Measurements from ENCODE around the gene SGSM1. TPM values are rescaled to one million over a fixed set of nuclear protein-coding genes. Genes with fewer than 3 reads are reported as not detected.

Gene SGSM1
- total RNA-seq, 1 donor from 2014 or later = 0.13 TPM

DNA sequence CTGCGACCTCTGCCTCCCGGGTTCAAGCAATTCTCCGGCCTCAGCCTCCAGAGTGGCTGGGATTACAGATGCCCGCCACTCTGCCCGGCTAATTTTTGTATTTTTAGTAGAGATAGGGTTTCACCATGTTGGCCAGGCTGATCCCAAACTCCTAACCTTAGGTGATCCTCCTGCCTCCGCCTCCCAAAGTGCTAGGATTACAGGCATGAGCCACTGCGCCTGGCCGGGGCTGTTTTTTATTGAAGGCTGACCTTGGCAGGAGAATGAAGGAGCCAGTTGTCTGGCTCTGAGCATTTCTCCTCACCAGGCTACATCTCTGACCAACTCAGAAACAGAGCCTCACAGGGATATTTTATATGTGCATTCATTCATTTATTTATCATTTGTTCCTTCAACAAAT is 148.8 kb downstream of the SGSM1 start:
- Mint-ChIP-seq H3K4me3 (no peak overlapping the region), H3K27ac (no peak overlapping the region), H3K9me3 (no peaks in the 10 kb centered on the region), H3K36me3 (ENCODE audit: low read depth) (no peaks in the 10 kb centered on the region), H3K4me1 (ENCODE audit: low read depth) (peaks cover 25% of the 10 kb centered on the region), H3K27me3 (ENCODE audit: insufficient read depth) (peaks cover 48% of the 10 kb centered on the region)
- intact Hi-C loops (cut with micrococcal nuclease) = no loop called here
- DNase-seq (ENCODE audit: low spot score) = no peak

DNA sequence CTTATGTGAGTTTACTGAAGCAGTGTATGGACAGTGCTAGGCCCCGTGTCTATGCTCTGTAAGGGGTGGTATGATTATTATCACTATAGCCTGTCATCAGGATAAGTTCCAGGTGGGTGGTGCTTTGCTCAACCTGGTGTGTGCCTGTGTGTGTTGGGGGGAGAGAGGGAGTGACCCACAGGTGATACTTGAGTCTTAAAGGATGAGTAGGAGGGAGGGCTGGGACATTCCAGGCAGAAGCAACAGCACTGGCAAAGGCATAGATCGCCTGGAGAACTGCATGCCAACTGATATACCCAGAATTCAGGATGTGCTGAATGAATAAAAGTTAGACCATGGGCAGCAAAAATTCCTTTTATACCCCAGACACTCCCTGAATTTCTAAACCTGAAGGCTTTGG is 151.0 kb downstream of the SGSM1 start:
- Mint-ChIP-seq H3K9me3 (no peaks in the 10 kb centered on the region), H3K27me3 (ENCODE audit: insufficient read depth) (peaks cover 37% of the 10 kb centered on the region), H3K4me1 (ENCODE audit: low read depth) (peaks cover 10% of the 10 kb centered on the region), H3K4me3 (no peak overlapping the region), H3K36me3 (ENCODE audit: low read depth) (no peaks in the 10 kb centered on the region), H3K27ac (no peak overlapping the region)
- intact Hi-C loops (cut with micrococcal nuclease) = no loop called here
- no peak for DNase-seq (ENCODE audit: low spot score)

DNA sequence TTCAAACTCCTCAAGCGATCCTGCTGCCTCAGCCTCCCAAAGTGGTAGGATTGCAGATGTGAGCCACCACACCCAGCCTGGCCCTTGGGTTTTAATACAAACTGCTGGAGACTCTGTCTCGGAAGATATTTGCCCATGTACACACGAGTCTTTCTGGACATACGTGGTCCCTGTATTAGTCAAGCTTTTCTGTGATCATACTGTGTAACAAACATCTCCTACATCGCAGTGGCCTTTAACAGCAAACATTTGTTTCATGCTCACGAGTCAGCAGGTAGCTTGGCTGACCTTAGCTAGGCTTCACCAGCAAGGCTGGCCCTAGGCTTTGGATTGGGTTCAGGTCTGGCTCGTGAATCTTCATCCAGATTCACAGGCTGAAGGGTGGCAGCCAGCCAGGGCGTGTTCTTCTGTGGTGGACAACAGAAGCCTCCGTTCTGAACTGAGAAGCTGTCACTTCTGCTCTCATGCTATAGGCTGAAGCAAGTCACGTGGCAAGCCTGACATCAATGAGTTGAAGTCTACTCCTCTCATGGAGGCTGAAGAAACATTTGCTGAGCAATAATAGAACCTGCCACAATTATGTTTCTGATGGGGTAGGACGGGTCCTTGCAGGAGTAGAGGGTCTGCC is 155.3 kb downstream of the SGSM1 start:
- no peak overlapping the region for H3K4me3 Mint-ChIP-seq
- no peak for DNase-seq (ENCODE audit: low spot score)
- H3K27me3 Mint-ChIP-seq (ENCODE audit: insufficient read depth) = peaks cover 13% of the 10 kb centered on the region
- H3K9me3 Mint-ChIP-seq = no peaks in the 10 kb centered on the region
- no peaks in the 10 kb centered on the region for H3K4me1 Mint-ChIP-seq (ENCODE audit: low read depth)
- no peak overlapping the region for H3K27ac Mint-ChIP-seq
- H3K36me3 Mint-ChIP-seq (ENCODE audit: low read depth) = no peaks in the 10 kb centered on the region
- intact Hi-C loops (cut with micrococcal nuclease) = no loop called here

DNA sequence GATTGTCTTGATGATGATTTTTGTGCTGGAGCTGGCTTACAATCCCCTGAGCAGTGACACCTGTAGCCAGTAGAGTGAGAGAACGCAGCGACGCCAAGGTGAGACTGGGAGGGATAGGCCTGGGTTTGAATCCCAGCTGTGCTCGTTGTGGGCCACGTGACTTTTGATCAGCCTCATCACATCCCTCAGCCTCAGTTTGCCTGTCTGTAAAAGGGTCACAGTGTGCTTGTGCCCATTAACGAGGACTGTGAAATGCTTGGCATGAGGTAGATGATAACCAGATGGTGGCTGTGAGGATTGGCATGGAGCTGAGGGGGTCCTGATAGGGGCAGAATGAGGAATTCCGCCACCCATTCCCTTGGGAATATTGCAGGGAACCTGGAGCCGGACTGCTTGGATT is 156.1 kb downstream of the SGSM1 start:
- no peak for DNase-seq (ENCODE audit: low spot score)
- Mint-ChIP-seq H3K27ac (no peak overlapping the region), H3K36me3 (ENCODE audit: low read depth) (no peaks in the 10 kb centered on the region), H3K9me3 (no peaks in the 10 kb centered on the region), H3K4me3 (no peak overlapping the region), H3K27me3 (ENCODE audit: insufficient read depth) (peaks cover 10% of the 10 kb centered on the region), H3K4me1 (ENCODE audit: low read depth) (no peaks in the 10 kb centered on the region)
- intact Hi-C loops (cut with micrococcal nuclease) = no loop called here

GRCh38 chr22:24962835-24963234 is 156.8 kb downstream of the SGSM1 start:
- Mint-ChIP-seq H3K4me3 (no peak overlapping the region), H3K9me3 (no peaks in the 10 kb centered on the region), H3K27ac (no peak overlapping the region), H3K36me3 (ENCODE audit: low read depth) (no peaks in the 10 kb centered on the region), H3K27me3 (ENCODE audit: insufficient read depth) (peaks cover 9% of the 10 kb centered on the region), H3K4me1 (ENCODE audit: low read depth) (no peaks in the 10 kb centered on the region)
- no peak for DNase-seq (ENCODE audit: low spot score)
- intact Hi-C loops (cut with micrococcal nuclease) = no loop called here

DNA sequence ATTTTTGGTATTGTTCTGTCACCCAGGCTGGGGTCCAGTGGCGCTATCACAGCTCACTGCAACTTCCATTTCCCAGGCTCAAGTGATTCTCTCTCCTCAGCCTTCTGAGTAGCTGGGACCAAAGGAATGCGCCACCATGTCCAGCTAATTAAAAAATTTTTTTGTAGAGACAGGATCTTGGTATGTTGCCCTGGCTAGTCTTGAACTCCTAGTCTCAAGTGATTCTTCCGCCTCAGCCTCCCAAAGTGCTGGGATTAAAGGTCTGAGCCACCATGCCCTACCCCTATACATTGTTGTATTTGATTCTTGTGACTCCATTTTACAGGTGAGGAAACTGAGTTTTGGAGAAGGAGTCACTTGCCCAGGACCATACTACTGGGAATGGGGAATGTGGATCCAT is 158.4 kb downstream of the SGSM1 start:
- Mint-ChIP-seq H3K9me3 (no peaks in the 10 kb centered on the region), H3K4me3 (no peak overlapping the region), H3K27me3 (ENCODE audit: insufficient read depth) (peaks cover 10% of the 10 kb centered on the region), H3K27ac (no peak overlapping the region), H3K36me3 (ENCODE audit: low read depth) (no peaks in the 10 kb centered on the region), H3K4me1 (ENCODE audit: low read depth) (no peaks in the 10 kb centered on the region)
- DNase-seq (ENCODE audit: low spot score) = no peak
- intact Hi-C loops (cut with micrococcal nuclease) = no loop called here

GRCh38 chr22:24965822-24966626 is 160.0 kb downstream of the SGSM1 start:
- Mint-ChIP-seq H3K9me3 (no peaks in the 10 kb centered on the region), H3K36me3 (ENCODE audit: low read depth) (no peaks in the 10 kb centered on the region), H3K4me1 (ENCODE audit: low read depth) (no peaks in the 10 kb centered on the region), H3K27ac (no peak overlapping the region), H3K27me3 (ENCODE audit: insufficient read depth) (peaks cover 18% of the 10 kb centered on the region), H3K4me3 (no peak overlapping the region)
- no peak for DNase-seq (ENCODE audit: low spot score)
- intact Hi-C loops (cut with micrococcal nuclease) = no loop called here

GRCh38 chr22:24968066-24968561 is 162.1 kb downstream of the SGSM1 start:
- no peaks in the 10 kb centered on the region for H3K4me1 Mint-ChIP-seq (ENCODE audit: low read depth)
- no peak overlapping the region for H3K27ac Mint-ChIP-seq
- no peak overlapping the region for H3K4me3 Mint-ChIP-seq
- peaks cover 28% of the 10 kb centered on the region for H3K27me3 Mint-ChIP-seq (ENCODE audit: insufficient read depth)
- no peaks in the 10 kb centered on the region for H3K36me3 Mint-ChIP-seq (ENCODE audit: low read depth)
- intact Hi-C loops (cut with micrococcal nuclease) = no loop called here
- H3K9me3 Mint-ChIP-seq = no peaks in the 10 kb centered on the region
- DNase-seq (ENCODE audit: low spot score) = no peak

DNA sequence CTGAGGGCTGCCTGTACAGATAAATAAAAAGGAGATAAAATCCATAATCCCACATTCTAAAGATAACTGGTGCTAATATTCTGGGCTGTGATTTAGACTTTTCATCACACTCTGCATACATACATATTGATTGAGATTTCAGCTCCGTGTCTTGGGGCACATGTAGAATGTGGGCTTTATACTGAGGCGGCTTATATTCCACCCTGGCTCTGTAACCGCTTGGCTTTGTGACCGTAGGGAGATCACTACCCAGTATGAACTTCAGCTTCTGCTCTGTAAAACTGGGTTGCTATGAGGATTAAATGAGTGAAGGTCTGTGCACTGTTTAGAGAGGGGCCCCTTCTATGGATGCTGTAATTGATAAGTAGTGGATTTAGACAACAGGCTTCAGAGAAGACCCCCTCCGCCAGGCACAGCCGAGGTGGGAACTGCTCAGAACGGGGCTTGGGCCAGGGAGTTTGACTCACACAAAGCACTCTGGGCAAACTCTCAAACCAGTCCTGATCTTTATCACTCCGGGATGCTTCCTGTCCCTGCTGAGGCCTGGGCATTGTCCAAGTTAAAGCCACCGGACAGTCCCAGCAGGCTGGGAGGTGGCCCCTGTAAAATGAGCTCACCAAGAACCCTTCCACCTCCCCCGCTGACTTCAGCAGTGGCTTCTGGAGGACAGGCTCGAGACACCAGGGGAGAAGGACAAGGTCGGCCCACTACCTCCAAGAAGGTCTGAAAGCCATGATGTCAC is 163.7 kb downstream of the SGSM1 start:
- no peak overlapping the region for H3K27ac Mint-ChIP-seq
- peaks cover 27% of the 10 kb centered on the region for H3K27me3 Mint-ChIP-seq (ENCODE audit: insufficient read depth)
- no peak overlapping the region for H3K4me3 Mint-ChIP-seq
- no peak for DNase-seq (ENCODE audit: low spot score)
- H3K36me3 Mint-ChIP-seq (ENCODE audit: low read depth) = no peaks in the 10 kb centered on the region
- intact Hi-C loops (cut with micrococcal nuclease) = no loop called here
- no peaks in the 10 kb centered on the region for H3K4me1 Mint-ChIP-seq (ENCODE audit: low read depth)
- H3K9me3 Mint-ChIP-seq = no peaks in the 10 kb centered on the region

DNA sequence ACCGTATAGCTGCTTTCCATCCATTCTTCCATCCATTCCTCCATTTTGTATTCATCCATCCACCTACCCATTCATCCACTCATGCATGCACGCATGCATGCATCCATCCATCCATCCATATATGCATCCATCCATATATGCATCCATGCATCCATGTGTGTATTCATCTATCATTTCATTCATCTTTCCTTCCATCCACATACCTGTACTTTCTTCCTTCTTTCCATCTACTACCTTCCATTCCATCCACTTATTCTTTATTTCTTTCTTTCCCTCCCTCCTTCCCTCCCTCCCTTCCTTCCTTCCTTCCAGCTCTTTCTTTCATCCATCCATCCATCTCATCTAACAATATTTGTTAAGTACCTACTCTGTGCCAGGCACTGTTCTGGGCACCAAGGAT is 166.4 kb downstream of the SGSM1 start:
- H3K27me3 Mint-ChIP-seq (ENCODE audit: insufficient read depth) = peaks cover 25% of the 10 kb centered on the region

GRCh38 chr22:24973872-24974271 is 167.9 kb downstream of the SGSM1 start:
- Mint-ChIP-seq H3K27ac (no peak overlapping the region), H3K4me3 (no peak overlapping the region), H3K27me3 (ENCODE audit: insufficient read depth) (peaks cover 29% of the 10 kb centered on the region), H3K36me3 (ENCODE audit: low read depth) (no peaks in the 10 kb centered on the region), H3K9me3 (no peaks in the 10 kb centered on the region), H3K4me1 (ENCODE audit: low read depth) (no peaks in the 10 kb centered on the region)
- intact Hi-C loops (cut with micrococcal nuclease) = no loop called here
- no peak for DNase-seq (ENCODE audit: low spot score)

More for the DNA sequence above, 166.4 kb downstream of the SGSM1 start:
- intact Hi-C loops (cut with micrococcal nuclease) = no loop called here
- H3K4me1 Mint-ChIP-seq (ENCODE audit: low read depth) = no peaks in the 10 kb centered on the region
- no peaks in the 10 kb centered on the region for H3K9me3 Mint-ChIP-seq
- DNase-seq (ENCODE audit: low spot score) = no peak
- no peak overlapping the region for H3K27ac Mint-ChIP-seq
- H3K4me3 Mint-ChIP-seq = no peak overlapping the region
- no peaks in the 10 kb centered on the region for H3K36me3 Mint-ChIP-seq (ENCODE audit: low read depth)

DNA sequence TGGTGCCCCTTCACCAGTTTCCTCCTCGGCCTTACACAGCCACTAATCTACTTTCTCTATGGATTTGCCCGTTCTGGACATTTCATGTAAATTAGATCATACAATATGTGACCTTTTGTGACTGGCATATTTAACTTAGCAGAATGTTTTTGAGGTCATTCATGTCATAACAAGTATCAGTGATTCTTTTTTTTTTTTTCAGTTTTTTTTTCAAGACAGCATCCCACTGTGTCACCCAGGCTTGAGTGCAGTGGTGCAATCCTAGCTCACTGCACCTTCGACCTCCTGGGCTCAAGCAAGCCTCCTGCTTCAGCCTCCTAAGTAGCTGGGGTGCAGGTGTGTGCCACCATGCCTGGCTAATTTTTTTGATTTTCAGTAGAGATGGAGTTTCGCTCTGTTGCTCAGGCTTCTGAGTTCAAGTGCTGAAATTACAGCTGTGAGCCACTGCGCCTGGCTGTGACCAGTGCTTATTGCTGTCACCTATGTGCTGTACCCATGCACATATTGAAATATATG is 169.2 kb downstream of the SGSM1 start:
- intact Hi-C loops (cut with micrococcal nuclease) = no loop called here

More for the DNA sequence above, 169.2 kb downstream of the SGSM1 start:
- Mint-ChIP-seq H3K4me3 (no peak overlapping the region), H3K36me3 (ENCODE audit: low read depth) (no peaks in the 10 kb centered on the region), H3K27me3 (ENCODE audit: insufficient read depth) (peaks cover 22% of the 10 kb centered on the region), H3K9me3 (no peaks in the 10 kb centered on the region), H3K4me1 (ENCODE audit: low read depth) (no peaks in the 10 kb centered on the region), H3K27ac (no peak overlapping the region)
- DNase-seq (ENCODE audit: low spot score) = no peak

All from activated T-helper 1 cell treated with anti-CD3 and anti-CD28 coated beads, Interleukin-12 subunit alpha, Interleukin-12 subunit beta, Interleukin-2, Interleukin-4 antibody, amounts not matched to agents 30 ng/mL and 10 ng/mL and 1 ng/mL, durations not matched to agents 14 hours and 24 hours and 36 hours (primary cell).